HEK293 (cell line): Measurements from ENCODE around the gene INSYN1.
"Not testable (repeated sequence)": the region's sequence is repeated elsewhere in the genome, so short reads cannot be mapped to it uniquely, and the experiment has no call there.

Source experiments
- CTCF ChIA-PET: fragments of 350-600 bp; formaldehyde crosslinking; extraction: SDS; loops from one replicate; lab custom pipeline; 2021; ENCODE audit warnings: antibody characterized with exemption; lab: Yijun Ruan, JAX
- POLR2A ChIA-PET: fragments of 300-600 bp; formaldehyde crosslinking; extraction: SDS; loops from one replicate; lab custom pipeline; 2020; ENCODE audit warnings: antibody characterized with exemption, inconsistent platforms; lab: Yijun Ruan, JAX
- H3K27ac ChIP-seq: fragments of 200-500 bp; sonication (Bioruptor generic); 2 replicates; pipeline ENCODE4 v1.5.1; 2014; ENCODE audit warnings: low read depth, low read length, control low read depth, inconsistent platforms; ENCODE audit errors: extremely low read depth
- H3K36me3 ChIP-seq, 2 experiments: fragments of 200-500 bp in 1 of 2; sonication (Bioruptor generic) in 1 of 2; 1 replicate in 1 of 2; 2 replicates in 1 of 2; pipeline ENCODE4 v1.5.1; 2014 to 2017; ENCODE audit warnings: inconsistent platforms in 2 of 2, low read length in 2 of 2; ENCODE audit not compliant: control insufficient read depth in 2 of 2, insufficient read depth in 1 of 2
- H3K4me1 ChIP-seq: fragments of 200-500 bp; sonication (Bioruptor generic); 2 replicates; pipeline ENCODE4 v1.5.1; 2014; ENCODE audit warnings: mild to moderate bottlenecking, low read length, inconsistent platforms; ENCODE audit not compliant: control insufficient read depth, insufficient read depth
- H3K4me3 ChIP-seq: 2 replicates; pipeline ENCODE4 v1.5.1; 2011; ENCODE audit warnings: low read depth, mild to moderate bottlenecking, control low read depth, low read length, moderate library complexity
- H3K9me3 ChIP-seq: fragments of 200-500 bp; sonication (Bioruptor generic); 2 replicates; pipeline ENCODE4 v1.5.1; 2014; ENCODE audit warnings: low read depth, low read length, inconsistent platforms; ENCODE audit not compliant: control insufficient read depth, insufficient read depth
- ELK4 ChIP-seq: IDR thresholded peaks from 2 replicates; pipeline ENCODE4 v1.6.1; 2011; ENCODE audit warnings: mild to moderate bottlenecking, low read depth, low read length, borderline replicate concordance
- FEZF1 ChIP-seq: fragments of 450-650 bp; formaldehyde crosslinking; IDR thresholded peaks from 2 replicates; pipeline ENCODE4 v1.5.1; 2016; ENCODE audit warnings: missing biosample characterization, missing genetic modification characterization
- GLIS2 ChIP-seq: fragments of 450-650 bp; formaldehyde crosslinking; IDR thresholded peaks from 2 replicates; pipeline ENCODE4 v1.5.1; 2016; ENCODE audit warnings: missing biosample characterization, missing genetic modification characterization
- IKZF3 ChIP-seq: fragments of 450-650 bp; IDR thresholded peaks from 2 replicates; pipeline ENCODE4 v1.5.0; 2018; ENCODE audit warnings: missing biosample characterization, mild to moderate bottlenecking, missing genetic modification characterization, moderate library complexity
- KLF1 ChIP-seq: fragments of 450-650 bp; formaldehyde crosslinking; IDR thresholded peaks from 2 replicates; pipeline ENCODE4 v1.5.1; 2016; ENCODE audit warnings: missing biosample characterization, missing genetic modification characterization
- MZF1 ChIP-seq: fragments of 450-650 bp; formaldehyde crosslinking; IDR thresholded peaks from 2 replicates; pipeline ENCODE4 v1.5.1; 2017; ENCODE audit warnings: missing biosample characterization, missing genetic modification characterization, borderline replicate concordance
- PRDM6 ChIP-seq: fragments of 450-650 bp; formaldehyde crosslinking; IDR thresholded peaks from 2 replicates; pipeline ENCODE4 v1.5.1; 2017; ENCODE audit warnings: missing biosample characterization, missing genetic modification characterization
- WT1 ChIP-seq: fragments of 450-650 bp; formaldehyde crosslinking; IDR thresholded peaks from 2 replicates; pipeline ENCODE4 v1.5.1; 2016; ENCODE audit warnings: missing biosample characterization, missing genetic modification characterization
- ZBTB26 ChIP-seq: fragments of 450-650 bp; formaldehyde crosslinking; optimal IDR thresholded peaks from 2 replicates; pipeline ENCODE3; 2016; ENCODE audit warnings: missing biosample characterization, mild to moderate bottlenecking, missing genetic modification characterization
- ZNF10 ChIP-seq: fragments of 450-650 bp; formaldehyde crosslinking; IDR thresholded peaks from 2 replicates; pipeline ENCODE4 v1.5.1; 2017; ENCODE audit warnings: missing biosample characterization, missing genetic modification characterization
- ZNF23 ChIP-seq: fragments of 450-650 bp; formaldehyde crosslinking; IDR thresholded peaks from 2 replicates; pipeline ENCODE4 v1.5.1; 2016; ENCODE audit warnings: missing biosample characterization, missing genetic modification characterization, borderline replicate concordance
- ZNF362 ChIP-seq: fragments of 450-650 bp; formaldehyde crosslinking; IDR thresholded peaks from 2 replicates; pipeline ENCODE4 v1.5.1; 2016; ENCODE audit warnings: missing biosample characterization, missing genetic modification characterization
- ZNF426 ChIP-seq: fragments of 450-650 bp; formaldehyde crosslinking; IDR thresholded peaks from 2 replicates; pipeline ENCODE4 v1.5.1; 2017; ENCODE audit warnings: missing biosample characterization, missing genetic modification characterization, mild to moderate bottlenecking, inconsistent platforms, moderate library complexity
- ZNF473 ChIP-seq: fragments of 450-650 bp; formaldehyde crosslinking; IDR thresholded peaks from 2 replicates; pipeline ENCODE4 v1.5.1; 2017; ENCODE audit warnings: missing biosample characterization, missing genetic modification characterization
- ZNF48 ChIP-seq: fragments of 450-650 bp; formaldehyde crosslinking; IDR thresholded peaks from 2 replicates; pipeline ENCODE4 v1.5.1; 2016; ENCODE audit warnings: missing biosample characterization, missing genetic modification characterization
- ZNF510 ChIP-seq: fragments of 450-650 bp; formaldehyde crosslinking; IDR thresholded peaks from 2 replicates; pipeline ENCODE4 v1.5.1; 2018; ENCODE audit warnings: mild to moderate bottlenecking, missing genetic modification characterization, missing biosample characterization; ENCODE audit not compliant: insufficient replicate concordance
- ZNF530 ChIP-seq: fragments of 450-650 bp; formaldehyde crosslinking; IDR thresholded peaks from 2 replicates; pipeline ENCODE4 v1.5.1; 2016; ENCODE audit warnings: low read depth, missing biosample characterization, missing genetic modification characterization
- ZNF585B ChIP-seq: fragments of 450-650 bp; formaldehyde crosslinking; IDR thresholded peaks from 2 replicates; pipeline ENCODE4 v1.5.1; 2016; ENCODE audit warnings: missing biosample characterization, missing genetic modification characterization
- ZNF600 ChIP-seq: fragments of 450-650 bp; formaldehyde crosslinking; IDR thresholded peaks from 2 replicates; pipeline ENCODE4 v1.5.1; 2016; ENCODE audit warnings: missing biosample characterization, missing genetic modification characterization
- ZNF621 ChIP-seq: fragments of 450-650 bp; formaldehyde crosslinking; IDR thresholded peaks from 2 replicates; pipeline ENCODE4 v1.5.1; 2017; ENCODE audit warnings: missing biosample characterization, missing genetic modification characterization
- ZNF645 ChIP-seq: fragments of 450-650 bp; formaldehyde crosslinking; IDR thresholded peaks from 2 replicates; pipeline ENCODE4; 2016; ENCODE audit warnings: missing biosample characterization, missing genetic modification characterization
- ZNF677 ChIP-seq: fragments of 450-650 bp; IDR thresholded peaks from 2 replicates; pipeline ENCODE4 v1.5.0; 2018; ENCODE audit warnings: missing biosample characterization, mild to moderate bottlenecking, missing genetic modification characterization, moderate library complexity
- ZNF707 ChIP-seq: fragments of 450-650 bp; formaldehyde crosslinking; IDR thresholded peaks from 2 replicates; pipeline ENCODE4 v1.5.1; 2016; ENCODE audit warnings: missing biosample characterization, missing genetic modification characterization
- ZNF837 ChIP-seq: fragments of 450-650 bp; formaldehyde crosslinking; IDR thresholded peaks from 2 replicates; pipeline ENCODE4 v1.5.1; 2016; ENCODE audit warnings: missing biosample characterization, missing genetic modification characterization

INSYN1 gene

GRCh38 chr15:73740152-73741048, 12.8 kb downstream of the INSYN1 start (continued):
- no peak for TF ChIP-seq ZNF426
- TF ChIP-seq, all 188 proteins: peak for 0

GRCh38 chr15:73737535-73737934, 15.6 kb downstream of the INSYN1 start:
- POLR2A ChIA-PET = no interaction called here
- H3K4me3 ChIP-seq = no peak overlapping the region
- CTCF ChIA-PET = interaction anchor here (1.3 kb wide), 1 partner anchor 37 kb away, joined by 3 read pairs; no protein-coding TSS in a partner anchor

GRCh38 chr15:73732930-73733329, 20.2 kb downstream of the INSYN1 start:
- Histone ChIP-seq H3K27ac (no peak overlapping the region), H3K36me3 (no peaks in the 10 kb centered on the region), H3K4me1 (no peaks in the 10 kb centered on the region), H3K4me3 (no peak overlapping the region), H3K9me3 (no peaks in the 10 kb centered on the region)
- CTCF ChIA-PET = interaction anchor here (0.6 kb wide), 1 partner anchor 1010 kb away, joined by 4 read pairs; no protein-coding TSS in a partner anchor
- TF ChIP-seq ZNF585B (tag by site-specific recombination) (no peak), MZF1 (no peak), ZNF510 (tag by site-specific recombination) (no peak), ZNF677 (no peak), ZNF362 (tag by site-specific recombination) (no peak), ZNF48 (tag by site-specific recombination) (no peak), ZBTB26 (tag by site-specific recombination) (no peak), FEZF1 (no peak), ZNF23 (no peak), ELK4 (no peak), IKZF3 (tag by site-specific recombination) (no peak), ZNF621 (tag by site-specific recombination) (no peak), ZNF10 (tag by site-specific recombination) (no peak), WT1 (no peak), PRDM6 (tag by site-specific recombination) (no peak), KLF1 (no peak), ZNF707 (tag by site-specific recombination) (no peak), ZNF473 (tag by site-specific recombination) (no peak)
- POLR2A ChIA-PET = no interaction called here

More at GRCh38 chr15:73737535-73737934, 15.6 kb downstream of the INSYN1 start:
- no peak for TF ChIP-seq ZNF48 (tag by site-specific recombination)
- 0 out of 2 replicates have a peak, but pooled peaks have one; percentile 38 for TF ChIP-seq ZNF600 (tag by site-specific recombination)
- 0 out of 2 replicates have a peak, but pooled peaks have one; percentile 30 for TF ChIP-seq ZNF837 (tag by site-specific recombination)
- TF ChIP-seq GLIS2 = 0 out of 2 replicates have a peak, but pooled peaks have one; percentile 16
- no peak for TF ChIP-seq ZNF645
- TF ChIP-seq ZNF530 (tag by site-specific recombination) = no peak
- peaks cover 0 to 5% of the 10 kb centered on the region in 2 experiments; a peak in 1 of 3 replicates for H3K36me3 ChIP-seq
- no peaks in the 10 kb centered on the region for H3K9me3 ChIP-seq
- no peak overlapping the region for H3K27ac ChIP-seq
- H3K4me1 ChIP-seq = no peaks in the 10 kb centered on the region

GRCh38 chr15:73732051-73732450, 21.1 kb downstream of the INSYN1 start:
- H3K27ac ChIP-seq, CTCF ChIA-PET, H3K36me3 ChIP-seq, H3K4me1 ChIP-seq, POLR2A ChIA-PET, H3K9me3 ChIP-seq, H3K4me3 ChIP-seq: not testable (repeated sequence)
